Fibroblast of the aortic adventitia (primary cell): Measurements from ENCODE around the gene NEK9. TPM values are rescaled to one million over a fixed set of nuclear protein-coding genes. Genes with fewer than 3 reads are reported as not detected.

Experiments used
- DNase-seq: peaks from one replicate; pipeline ENCODE4 v3.0.0-alpha.2; 2010; ENCODE audit warnings: low read depth
- H3K4me3 ChIP-seq: 2 replicates; pipeline ENCODE4 v1.5.1; 2011; ENCODE audit warnings: low read depth, mild to moderate bottlenecking, control low read depth, low read length, moderate library complexity
- total RNA-seq: library from RNA; depleted of rRNA; stranded (reverse); fragments of >200 nt; gene quantifications from 2 replicates; pipeline ENCODE4 v1.2.3, GENCODE V29; 2012; ENCODE audit warnings: low replicate concordance
- TF ChIP-seq, protein P1 (sequence below): IDR thresholded peaks from 2 replicates; pipeline ENCODE4 v1.5.1; 2011; ENCODE audit warnings: mild to moderate bottlenecking, low read length, control low read depth, inconsistent platforms; ENCODE audit not compliant: insufficient read depth

NEK9 gene
- total RNA-seq, 1 donor: 51.3 TPM

DNA sequence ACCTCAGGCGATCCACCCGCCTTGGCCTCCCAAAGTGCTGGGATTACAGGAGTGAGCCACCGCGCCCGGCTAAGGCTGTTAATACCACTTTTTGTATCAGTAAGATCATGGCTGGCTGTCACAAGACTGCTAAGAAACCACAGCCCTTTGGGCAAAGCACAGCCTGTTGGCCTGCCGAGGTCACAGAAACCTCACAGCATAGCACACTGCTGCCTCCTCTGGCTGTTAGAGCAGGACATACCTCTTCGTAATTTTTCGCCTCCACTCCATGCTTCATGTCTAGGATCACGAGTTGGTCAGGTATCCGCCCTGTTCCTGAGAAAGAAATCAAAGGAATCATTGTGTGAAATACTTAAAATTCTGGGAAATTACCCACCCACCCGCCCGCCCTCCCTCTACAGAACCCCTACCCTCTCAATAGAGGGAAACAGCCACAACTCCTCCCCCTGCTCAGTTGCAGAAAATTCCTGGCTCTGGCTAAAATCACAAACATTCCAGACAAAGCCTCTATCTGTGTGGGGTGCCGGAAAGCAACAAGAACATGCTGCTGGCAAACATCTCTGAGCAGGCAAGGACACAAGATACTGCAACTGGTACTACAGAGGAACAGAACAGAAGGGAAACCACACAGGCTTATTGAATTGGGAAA, 20.7 kb upstream of the NEK9 start:
- TF ChIP-seq, protein P1, sequence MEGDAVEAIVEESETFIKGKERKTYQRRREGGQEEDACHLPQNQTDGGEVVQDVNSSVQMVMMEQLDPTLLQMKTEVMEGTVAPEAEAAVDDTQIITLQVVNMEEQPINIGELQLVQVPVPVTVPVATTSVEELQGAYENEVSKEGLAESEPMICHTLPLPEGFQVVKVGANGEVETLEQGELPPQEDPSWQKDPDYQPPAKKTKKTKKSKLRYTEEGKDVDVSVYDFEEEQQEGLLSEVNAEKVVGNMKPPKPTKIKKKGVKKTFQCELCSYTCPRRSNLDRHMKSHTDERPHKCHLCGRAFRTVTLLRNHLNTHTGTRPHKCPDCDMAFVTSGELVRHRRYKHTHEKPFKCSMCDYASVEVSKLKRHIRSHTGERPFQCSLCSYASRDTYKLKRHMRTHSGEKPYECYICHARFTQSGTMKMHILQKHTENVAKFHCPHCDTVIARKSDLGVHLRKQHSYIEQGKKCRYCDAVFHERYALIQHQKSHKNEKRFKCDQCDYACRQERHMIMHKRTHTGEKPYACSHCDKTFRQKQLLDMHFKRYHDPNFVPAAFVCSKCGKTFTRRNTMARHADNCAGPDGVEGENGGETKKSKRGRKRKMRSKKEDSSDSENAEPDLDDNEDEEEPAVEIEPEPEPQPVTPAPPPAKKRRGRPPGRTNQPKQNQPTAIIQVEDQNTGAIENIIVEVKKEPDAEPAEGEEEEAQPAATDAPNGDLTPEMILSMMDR: peak; percentile 66
- DNase-seq: peak; percentile 87
- H3K4me3 ChIP-seq: no peak overlapping the region

DNA sequence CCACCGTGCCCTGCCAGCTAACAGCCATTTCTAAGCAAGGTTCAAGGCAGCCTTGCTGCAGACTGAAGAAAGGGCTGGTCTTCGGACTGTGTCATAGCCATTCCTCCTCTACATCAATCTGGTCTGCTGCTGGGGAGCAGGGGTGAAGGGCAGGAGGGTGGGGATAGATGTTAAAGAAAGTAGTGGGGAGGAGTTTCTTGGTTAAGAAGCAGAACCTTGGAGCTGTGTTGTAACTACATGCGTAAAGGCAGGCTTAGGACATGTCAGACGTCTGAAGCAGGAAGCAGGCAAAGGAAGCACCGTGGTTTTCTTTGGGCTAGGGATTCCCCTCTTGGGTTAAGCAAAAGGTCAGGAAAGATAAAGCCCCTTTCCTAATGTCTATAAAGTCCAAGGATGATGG, 18.1 kb upstream of the NEK9 start:
- DNase-seq: no peak
- TF ChIP-seq, protein P1: no peak
- no peak overlapping the region for H3K4me3 ChIP-seq

DNA sequence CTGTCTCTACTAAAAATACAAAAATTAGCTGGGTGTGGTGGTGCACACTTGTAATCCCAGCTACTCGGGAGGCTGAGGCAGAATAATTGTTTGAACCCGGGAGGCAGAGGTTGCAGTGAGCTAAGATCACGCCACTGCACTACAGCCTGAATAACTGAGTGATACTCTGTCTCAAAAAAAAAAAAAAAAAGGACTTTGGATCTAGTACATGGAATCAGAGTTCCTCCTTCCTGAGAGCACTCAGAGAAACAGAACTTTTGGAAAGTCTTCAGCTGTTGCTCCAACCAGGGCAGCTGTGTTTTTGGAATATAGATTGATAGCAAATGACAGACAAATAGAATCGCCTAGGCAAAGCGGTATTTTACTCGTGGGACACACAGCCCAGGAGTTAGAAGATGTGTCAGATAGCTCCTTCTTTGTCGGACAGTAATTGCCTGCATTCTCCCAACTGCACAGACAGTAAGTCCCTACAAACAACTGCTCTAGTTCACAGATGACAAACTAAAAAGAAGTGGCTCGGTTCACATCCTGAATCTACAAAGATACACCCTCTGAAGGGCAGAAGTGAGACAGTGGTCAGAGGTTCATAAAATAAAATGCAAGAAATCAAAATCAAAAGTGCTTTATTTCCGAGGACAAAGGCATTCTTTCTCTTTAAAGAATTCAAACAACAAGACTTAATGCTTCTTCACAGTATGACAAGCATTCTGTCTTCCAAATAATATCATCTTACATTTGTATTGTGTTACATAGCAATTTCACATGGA, 17.1 kb upstream of the NEK9 start:
- DNase-seq: no peak
- TF ChIP-seq, protein P1: no peak
- H3K4me3 ChIP-seq: no peak overlapping the region

DNA sequence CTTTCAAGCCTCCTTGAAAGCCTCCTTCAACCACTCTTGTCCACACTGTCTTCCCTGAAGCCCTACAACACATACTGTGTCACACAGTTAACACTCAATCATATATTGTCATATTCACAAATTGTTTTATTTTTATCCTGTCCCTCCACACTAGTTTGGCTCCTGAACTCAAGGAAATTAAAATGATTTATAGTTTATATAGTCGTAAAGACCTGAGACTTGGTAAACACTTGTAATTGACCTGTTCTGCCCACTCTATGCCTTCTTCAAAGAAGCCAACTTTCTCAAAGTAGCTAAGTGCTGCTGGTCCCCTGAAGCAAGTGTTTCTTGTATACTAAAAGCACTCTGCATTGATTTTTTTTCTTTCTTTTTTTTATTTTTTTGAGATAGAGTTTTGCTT, 15.6 kb upstream of the NEK9 start:
- no peak overlapping the region for H3K4me3 ChIP-seq
- DNase-seq: no peak
- TF ChIP-seq, protein P1: no peak

DNA sequence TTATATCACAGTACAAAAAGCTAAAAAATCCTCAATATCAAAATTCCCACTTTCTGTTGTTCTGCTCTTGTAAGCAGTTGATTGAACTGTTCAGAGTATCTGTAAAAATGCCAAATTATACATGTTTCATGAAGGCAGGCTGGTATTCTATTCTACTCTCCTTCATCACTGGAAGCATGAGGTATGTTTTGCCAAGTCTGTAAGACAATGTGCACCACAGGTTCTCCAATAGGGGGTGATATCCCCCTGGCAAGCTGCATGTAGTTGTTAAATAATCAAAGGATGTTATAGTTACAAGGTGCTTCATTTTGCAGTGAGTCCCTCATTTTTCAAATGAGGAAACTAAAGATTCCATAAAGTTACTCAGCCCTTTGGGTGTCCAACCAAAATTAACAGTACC, 15.1 kb upstream of the NEK9 start:
- DNase-seq: peak; percentile 50
- H3K4me3 ChIP-seq: no peak overlapping the region
- TF ChIP-seq, protein P1: peak; percentile 48

DNA sequence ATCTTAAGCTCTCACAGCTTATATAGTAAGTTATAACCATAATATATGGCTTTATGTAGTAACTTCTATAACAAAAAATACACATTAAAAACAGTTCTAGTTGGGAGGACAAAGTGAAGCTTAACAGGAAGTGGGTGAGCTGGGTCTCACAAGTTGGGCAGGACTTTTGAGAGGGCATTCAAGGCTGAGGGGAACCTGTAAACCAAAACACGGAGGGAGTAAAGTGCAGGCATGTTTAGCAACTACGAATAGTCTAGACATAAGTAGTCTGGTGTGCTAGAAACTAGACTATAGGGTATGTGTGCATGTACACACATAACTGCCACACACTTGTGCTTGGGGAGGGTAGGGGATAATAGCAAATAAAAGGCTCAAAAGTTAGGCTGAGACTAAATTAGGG, 14.2 kb upstream of the NEK9 start:
- TF ChIP-seq, protein P1: no peak
- no peak overlapping the region for H3K4me3 ChIP-seq
- DNase-seq: no peak

DNA sequence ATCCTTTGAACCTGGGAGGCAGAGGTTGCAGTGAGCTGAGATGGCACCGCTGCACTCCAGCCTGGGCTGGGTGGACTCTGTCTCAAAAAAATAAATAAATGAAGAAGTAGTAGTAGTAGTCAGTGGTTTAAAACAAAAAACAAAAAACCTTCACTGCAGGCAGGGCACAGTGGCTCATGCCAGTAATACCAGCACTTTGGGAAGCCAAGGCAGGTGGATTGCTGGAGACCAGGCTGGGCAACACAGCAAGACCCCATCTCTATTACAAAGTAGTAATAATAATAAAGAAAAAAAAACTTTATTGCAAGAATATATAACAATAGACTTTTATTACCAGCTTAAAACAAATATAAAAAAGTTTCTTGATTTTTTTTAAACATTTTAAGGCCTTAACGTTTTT, 13.8 kb upstream of the NEK9 start:
- TF ChIP-seq, protein P1: no peak

More for the DNA sequence above, 13.8 kb upstream of the NEK9 start:
- H3K4me3 ChIP-seq: no peak overlapping the region
- DNase-seq: no peak
